Activated naive CD4-positive, alpha-beta T cell treated with anti-CD3 and anti-CD28 coated beads, Interleukin-2, amount 50 U/mL, for 72 hours (primary cell): ENCODE data around the gene TENM3. TPM values are rescaled to one million over a fixed set of nuclear protein-coding genes. Genes with fewer than 3 reads are reported as not detected.

Source experiments
- ATAC-seq, 2 donors: fragments of 150-1000 bp; cut with Tn5 transposase; 2 replicates each; pipeline ENCODE4 v1.10.0; 2021; ENCODE audit warnings: mild to moderate bottlenecking in 2 of 2, moderate library complexity in 2 of 2
- DNase-seq, 2 donors: peaks; one replicate each; pipeline ENCODE4 v3.0.0; 2021 to 2022; ENCODE audit warnings: low spot score in 2 of 2
- H3K27ac Mint-ChIP-seq, 2 donors: one replicate each; pipeline ENCODE4 v1.8.0; 2022; ENCODE audit warnings: mild to moderate bottlenecking in 2 of 2, mixed read lengths in 2 of 2
- H3K36me3 Mint-ChIP-seq, 2 donors: one replicate each; pipeline ENCODE4 v1.8.0; 2022; ENCODE audit warnings: mixed read lengths in 2 of 2
- H3K9me3 Mint-ChIP-seq, 2 donors: one replicate each; pipeline ENCODE4 v1.8.0; 2022; ENCODE audit warnings: mixed read lengths in 2 of 2
- total RNA-seq, 2 donors: library from RNA; stranded (reverse); gene quantifications; one replicate each; pipeline ENCODE4 v1.2.3, GENCODE V29; 2022

The TENM3 gene
- total RNA-seq, 2 donors from 2014 or later: not detected

DNA sequence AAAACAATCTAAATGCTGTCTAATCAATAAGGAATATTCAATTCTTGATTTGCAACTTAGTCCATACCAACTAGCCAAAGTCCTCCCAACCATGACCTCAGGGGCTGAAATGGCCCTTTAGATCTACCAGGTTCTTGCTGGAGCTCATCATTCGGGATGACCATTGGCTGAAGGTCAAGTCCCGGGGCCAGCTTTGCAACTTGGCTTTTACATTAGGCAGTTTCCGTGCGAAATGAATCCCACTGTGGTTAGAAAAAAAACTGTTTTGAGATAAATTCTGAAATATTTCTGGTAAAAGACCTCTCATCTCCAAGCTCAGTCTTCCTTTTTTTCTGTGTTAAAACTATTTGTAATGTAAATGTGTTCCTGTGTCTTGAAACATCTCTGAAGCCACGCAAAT, 178.6 kb downstream of the TENM3 start:
- DNase-seq (no peak), ATAC-seq (no peak)
- Mint-ChIP-seq H3K27ac (no peak overlapping the region), H3K36me3 (no peaks in the 10 kb centered on the region), H3K9me3 (no peaks in the 10 kb centered on the region)

DNA sequence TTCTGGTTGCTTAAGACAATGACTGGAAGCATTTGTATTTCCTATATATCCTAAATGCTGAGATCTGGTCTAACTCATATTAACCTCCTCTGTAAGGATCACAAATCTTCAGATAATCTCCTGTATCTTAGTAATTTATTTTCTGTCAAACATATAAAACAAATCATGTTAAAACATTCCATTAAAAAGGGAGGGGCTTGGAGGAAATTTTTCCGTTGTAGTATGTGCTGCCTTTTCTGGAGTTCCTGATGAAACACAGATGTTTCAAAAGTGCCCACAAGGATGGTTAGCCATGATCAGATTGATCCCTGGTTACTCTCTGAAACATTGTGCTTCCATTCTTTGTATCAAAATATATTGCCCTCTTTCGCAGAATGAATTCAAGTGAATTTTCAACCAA, 182.1 kb downstream of the TENM3 start:
- ATAC-seq: no peak
- Mint-ChIP-seq H3K27ac (no peak overlapping the region), H3K36me3 (no peaks in the 10 kb centered on the region), H3K9me3 (no peaks in the 10 kb centered on the region)
- DNase-seq: no peak

DNA sequence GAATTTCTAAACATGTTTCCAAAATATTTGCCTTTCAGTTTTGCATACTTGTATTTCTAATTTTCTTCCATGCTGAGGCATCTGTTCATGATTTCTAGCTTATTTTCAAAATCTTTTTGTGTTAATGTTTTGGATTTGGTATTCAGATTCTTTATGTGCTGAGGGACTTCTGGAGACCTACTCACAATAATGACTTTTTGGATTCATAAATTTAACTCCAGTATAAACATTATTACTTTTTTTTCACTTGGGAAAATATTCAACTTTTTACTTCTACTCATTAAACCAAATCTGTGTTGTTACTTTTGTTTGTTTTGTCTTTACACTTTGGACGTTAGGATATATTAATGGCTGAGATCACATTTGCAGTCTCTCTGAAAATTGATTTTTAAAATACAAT, 183.7 kb downstream of the TENM3 start:
- no peak overlapping the region for H3K27ac Mint-ChIP-seq

DNA sequence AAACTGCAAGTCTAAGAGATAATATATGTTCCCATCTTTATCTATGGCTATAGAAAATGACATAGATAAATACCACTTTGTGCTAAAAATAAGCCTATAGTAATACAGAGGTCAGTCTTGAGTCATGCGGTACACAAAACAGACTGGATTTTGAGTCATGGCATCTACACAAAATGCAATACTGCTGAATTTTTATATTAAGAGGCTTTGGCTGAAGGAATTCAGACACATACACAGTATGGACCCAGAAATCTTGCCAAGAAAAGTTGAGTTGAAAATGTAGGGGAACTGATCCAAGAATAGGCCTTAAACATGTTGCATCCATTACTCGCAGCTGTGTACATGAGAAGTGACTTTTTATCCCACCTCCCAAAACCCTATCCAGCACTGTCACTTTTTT, 184.4 kb downstream of the TENM3 start:
- no peaks in the 10 kb centered on the region for H3K9me3 Mint-ChIP-seq
- ATAC-seq: no peak
- H3K27ac Mint-ChIP-seq: no peak overlapping the region
- DNase-seq: no peak
- no peaks in the 10 kb centered on the region for H3K36me3 Mint-ChIP-seq

More for the DNA sequence above, 183.7 kb downstream of the TENM3 start:
- DNase-seq (no peak), ATAC-seq (no peak)
- no peaks in the 10 kb centered on the region for H3K9me3 Mint-ChIP-seq
- H3K36me3 Mint-ChIP-seq: no peaks in the 10 kb centered on the region

DNA sequence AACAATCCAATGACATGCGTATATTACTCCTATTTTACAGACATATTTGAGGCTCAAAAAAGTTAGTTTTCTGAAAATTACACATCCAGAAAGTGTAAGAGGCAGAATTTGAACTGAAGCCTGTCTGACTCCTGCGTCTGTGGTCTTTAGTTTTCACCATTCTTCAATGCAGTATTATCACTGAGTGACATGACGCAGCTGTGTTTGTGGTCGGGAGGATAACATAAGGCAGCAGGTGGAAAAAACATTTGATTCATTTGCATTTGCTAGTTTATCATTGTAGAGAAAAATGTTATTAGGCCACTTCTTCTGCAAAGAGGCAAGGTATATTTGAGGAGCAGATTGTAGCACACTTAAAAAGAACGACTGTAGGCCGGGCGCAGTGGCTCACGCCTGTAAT, 186.7 kb downstream of the TENM3 start:
- no peaks in the 10 kb centered on the region for H3K36me3 Mint-ChIP-seq
- no peaks in the 10 kb centered on the region for H3K9me3 Mint-ChIP-seq
- DNase-seq (no peak), ATAC-seq (no peak)
- no peak overlapping the region for H3K27ac Mint-ChIP-seq

DNA sequence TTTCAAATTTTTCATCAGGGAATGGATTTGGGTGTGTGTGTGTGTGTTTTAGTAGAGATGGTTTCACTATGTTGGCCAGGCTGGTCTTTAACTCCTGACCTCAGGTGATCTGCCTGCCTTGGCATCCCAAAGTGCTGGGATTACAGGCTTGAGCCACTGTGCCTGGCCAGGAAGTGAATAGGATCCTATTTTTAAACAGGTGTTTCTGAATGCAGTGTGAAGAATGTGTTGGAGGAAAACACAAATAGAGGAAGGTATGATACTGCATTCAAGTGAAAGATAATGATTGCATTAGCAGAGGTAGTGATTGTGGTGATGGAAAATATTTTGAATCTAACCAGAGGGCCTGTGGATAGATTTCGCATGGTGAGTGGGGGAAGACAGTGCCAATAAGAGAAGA, 189.6 kb downstream of the TENM3 start:
- Mint-ChIP-seq H3K36me3 (no peaks in the 10 kb centered on the region), H3K9me3 (no peaks in the 10 kb centered on the region), H3K27ac (no peak overlapping the region)
- no peak for ATAC-seq
- DNase-seq: no peak

DNA sequence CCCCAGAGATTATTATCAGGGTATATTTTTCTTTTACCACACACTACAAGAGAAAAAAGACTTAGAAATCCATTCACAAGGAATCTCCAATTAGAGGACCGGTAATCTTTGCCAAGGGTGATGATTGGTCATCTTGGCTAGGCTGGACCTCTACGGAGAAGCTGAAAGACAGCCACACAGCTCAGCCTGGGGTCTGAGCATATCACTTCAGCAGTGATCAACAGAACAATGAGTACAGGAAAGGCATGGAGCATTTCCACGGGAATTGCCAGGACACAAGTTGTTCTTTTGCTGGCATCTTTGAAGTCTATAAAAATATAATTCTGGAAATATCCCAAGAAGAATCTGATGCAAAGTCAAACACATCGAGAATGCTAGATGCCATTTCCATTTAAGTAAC, 191.5 kb downstream of the TENM3 start:
- no peak overlapping the region for H3K27ac Mint-ChIP-seq
- H3K36me3 Mint-ChIP-seq: no peaks in the 10 kb centered on the region
- DNase-seq: no peak
- H3K9me3 Mint-ChIP-seq: no peaks in the 10 kb centered on the region
- no peak for ATAC-seq

DNA sequence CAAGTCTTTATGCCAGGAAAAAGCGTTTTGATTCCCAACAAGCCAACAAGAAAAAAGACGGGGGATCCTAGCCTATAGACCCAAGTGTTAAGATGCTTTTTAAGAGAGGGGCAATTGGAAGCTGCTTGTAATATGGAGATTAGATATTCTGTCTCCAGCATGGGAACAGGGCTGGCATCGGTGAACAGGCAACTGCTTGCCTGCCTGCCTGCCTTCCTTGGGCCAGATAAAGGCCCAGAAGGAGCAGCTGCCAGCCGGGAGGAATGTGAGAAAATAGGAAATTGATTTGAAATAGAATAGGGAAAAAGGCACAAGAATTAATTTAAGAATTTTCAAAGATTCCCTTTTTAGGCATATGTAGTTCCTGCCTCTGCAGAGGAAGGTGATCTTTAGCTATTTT, 192.2 kb downstream of the TENM3 start:
- Mint-ChIP-seq H3K27ac (no peak overlapping the region), H3K9me3 (peaks cover 0 to 2% of the 10 kb centered on the region in 2 donors), H3K36me3 (no peaks in the 10 kb centered on the region)
- ATAC-seq (no peak), DNase-seq (no peak)

DNA sequence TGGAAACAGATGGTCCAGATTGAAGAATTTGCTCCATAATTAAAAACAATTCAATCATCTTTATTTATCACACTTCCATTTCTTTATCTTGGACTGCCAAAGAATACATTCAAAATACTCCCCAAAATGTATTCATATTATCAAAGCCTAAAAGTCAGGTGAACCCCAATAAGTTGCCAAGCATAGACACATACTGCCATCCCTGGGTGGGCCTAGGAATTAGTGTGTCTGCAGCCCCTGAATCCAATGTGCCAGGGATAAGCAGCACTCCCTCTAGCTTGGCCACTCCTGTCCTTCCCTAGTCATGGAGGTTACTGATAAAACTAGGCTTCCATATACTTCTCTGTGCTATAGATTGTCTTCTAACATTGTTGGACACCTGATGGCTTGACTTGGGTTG, 199.9 kb downstream of the TENM3 start:
- H3K9me3 Mint-ChIP-seq: peaks cover 0 to 5% of the 10 kb centered on the region in 2 donors
- H3K36me3 Mint-ChIP-seq: peaks cover 7 to 12% of the 10 kb centered on the region in 2 donors
- DNase-seq: no peak
- no peak overlapping the region for H3K27ac Mint-ChIP-seq
- ATAC-seq: no peak

DNA sequence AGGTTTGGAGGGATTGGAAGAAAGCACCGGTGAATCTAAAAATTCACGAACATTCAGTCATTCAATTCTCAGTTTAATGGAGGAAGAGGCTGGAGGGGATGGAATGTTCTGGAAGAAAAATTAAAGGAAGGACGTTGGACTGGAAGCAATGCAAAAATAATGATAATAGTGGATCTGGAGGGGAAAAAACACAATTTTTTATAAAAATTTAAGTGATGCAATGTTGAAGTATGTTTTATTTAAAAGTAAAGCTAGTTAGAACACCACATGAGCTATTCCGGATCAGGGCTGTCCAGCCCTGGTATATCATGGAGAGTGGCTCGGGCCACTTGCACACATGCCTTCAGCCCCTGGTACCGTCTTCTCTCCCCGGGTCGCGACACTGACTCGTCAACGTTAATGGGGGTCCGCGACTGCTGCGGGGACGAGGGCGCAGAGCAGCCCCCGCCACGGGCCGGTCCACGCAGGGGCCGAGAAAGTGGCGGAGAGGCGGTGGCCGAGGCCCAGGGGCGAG, 204.6 kb downstream of the TENM3 start:
- Mint-ChIP-seq H3K27ac (no peak overlapping the region), H3K36me3 (peaks cover 7 to 12% of the 10 kb centered on the region in 2 donors), H3K9me3 (no peaks in the 10 kb centered on the region)
- ATAC-seq: no peak
- no peak for DNase-seq

DNA sequence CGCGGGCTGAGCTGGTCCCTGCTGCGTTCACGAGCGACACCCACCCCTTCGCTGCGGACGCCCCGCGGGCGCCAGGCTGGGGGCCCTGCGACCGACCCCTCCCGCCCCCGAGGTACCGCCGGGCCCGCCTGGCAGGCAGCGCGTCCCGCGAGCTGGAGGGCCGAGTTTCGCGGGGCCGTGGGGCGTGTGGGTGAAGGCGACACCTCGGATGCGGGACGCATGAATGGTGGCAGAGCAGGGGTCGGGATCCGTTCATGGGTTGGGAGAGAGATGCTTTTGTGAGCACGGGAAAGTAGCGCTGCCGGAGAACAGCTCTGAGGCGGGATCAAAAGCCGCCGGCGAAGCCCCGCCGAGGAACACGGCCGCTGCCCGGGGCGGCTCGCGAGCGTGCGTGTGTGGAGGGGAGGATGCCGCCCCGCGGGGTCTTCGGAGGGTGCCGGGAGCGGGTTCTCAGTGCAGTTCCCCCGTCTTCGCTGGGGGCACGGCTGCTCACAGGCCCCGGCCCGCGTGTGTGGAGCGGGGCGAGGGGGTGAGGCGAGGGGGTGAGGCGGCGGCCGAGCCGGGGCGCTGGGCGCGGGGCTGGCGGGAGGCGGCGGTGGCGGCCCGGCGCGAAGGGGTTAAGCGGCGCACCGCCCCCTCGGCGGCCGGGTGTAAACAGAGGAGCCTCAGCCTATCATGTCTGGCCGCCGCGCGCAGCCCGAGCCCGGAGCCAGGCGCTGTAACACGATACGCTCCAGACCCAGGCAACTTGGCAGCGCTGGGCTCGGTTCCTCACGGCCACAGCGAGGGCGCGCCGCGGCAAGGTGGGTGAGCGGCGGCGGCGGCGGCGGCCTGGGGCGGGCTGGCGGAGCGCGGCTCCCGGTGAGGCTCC, 205.3 kb downstream of the TENM3 start:
- Mint-ChIP-seq H3K36me3 (peaks cover 7 to 12% of the 10 kb centered on the region in 2 donors), H3K9me3 (no peaks in the 10 kb centered on the region), H3K27ac (no peak overlapping the region)
- ATAC-seq (peak; percentile 31 to 95), DNase-seq (peak in 1 of 2 donors; percentile 45)

DNA sequence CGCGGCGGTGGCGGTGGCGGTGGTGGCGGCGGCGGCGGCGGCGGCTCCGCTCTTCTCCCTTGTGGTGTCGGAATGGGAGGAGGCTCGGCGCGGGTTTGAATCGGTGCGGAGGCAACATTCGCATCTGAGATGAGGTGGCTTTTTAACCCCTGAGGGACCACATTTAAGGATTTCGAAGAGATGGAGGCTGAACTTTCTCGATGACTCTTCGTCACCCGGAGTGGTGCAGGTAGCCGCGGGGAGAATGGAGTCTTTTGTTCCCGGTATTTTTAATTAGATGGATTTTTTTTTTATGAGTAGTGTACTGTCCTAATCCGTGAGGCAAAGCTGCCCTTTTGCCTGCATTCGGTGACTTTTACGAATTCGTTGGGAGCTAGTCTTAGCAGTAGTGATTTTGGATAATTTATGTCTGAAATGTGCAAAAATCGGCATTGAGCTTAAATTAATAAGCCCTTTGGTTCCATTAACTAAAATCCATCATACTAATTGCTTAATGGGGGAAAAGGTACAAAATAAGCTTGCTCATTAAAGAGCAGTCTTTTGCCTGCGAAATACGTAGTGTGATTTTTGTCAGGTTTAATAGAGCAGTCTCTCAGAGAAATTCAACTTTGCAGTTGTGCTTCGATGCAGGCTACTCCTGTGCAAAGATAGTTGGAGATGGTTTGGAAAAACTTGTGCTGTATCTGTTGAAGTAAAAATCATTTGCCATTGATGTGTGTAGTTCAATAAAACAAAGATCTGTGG, 206.2 kb downstream of the TENM3 start:
- DNase-seq: no peak
- Mint-ChIP-seq H3K27ac (no peak overlapping the region), H3K36me3 (peaks cover 7 to 12% of the 10 kb centered on the region in 2 donors), H3K9me3 (no peaks in the 10 kb centered on the region)
- peak; percentile 16 to 18 for ATAC-seq

DNA sequence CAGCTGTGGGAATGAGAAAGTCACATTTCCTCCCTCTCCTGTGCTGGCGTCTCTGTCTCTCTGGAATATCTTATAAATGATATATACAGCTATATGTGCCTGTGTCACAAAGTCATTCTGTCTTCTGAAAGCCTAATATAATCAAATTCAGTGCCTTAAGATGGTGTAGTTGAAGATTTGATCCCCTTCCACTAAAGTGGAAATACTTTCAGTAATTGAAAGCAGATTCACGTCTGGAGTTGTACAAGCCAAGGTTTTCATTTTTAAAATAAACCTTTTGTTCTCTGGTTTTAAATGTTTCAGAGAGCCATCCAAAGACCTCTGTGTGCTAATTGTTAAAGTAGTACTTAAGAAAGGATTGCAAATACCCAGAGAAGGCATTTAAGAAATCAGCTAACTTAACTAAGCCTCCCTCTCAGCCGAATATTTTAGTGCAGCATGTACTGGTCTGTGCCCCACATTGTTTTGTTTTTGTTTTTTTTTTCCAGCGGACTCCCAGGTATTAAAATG, 206.8 kb downstream of the TENM3 start:
- ATAC-seq: no peak
- no peaks in the 10 kb centered on the region for H3K9me3 Mint-ChIP-seq
- no peak for DNase-seq
- no peak overlapping the region for H3K27ac Mint-ChIP-seq
- H3K36me3 Mint-ChIP-seq: peaks cover 7 to 12% of the 10 kb centered on the region in 2 donors

DNA sequence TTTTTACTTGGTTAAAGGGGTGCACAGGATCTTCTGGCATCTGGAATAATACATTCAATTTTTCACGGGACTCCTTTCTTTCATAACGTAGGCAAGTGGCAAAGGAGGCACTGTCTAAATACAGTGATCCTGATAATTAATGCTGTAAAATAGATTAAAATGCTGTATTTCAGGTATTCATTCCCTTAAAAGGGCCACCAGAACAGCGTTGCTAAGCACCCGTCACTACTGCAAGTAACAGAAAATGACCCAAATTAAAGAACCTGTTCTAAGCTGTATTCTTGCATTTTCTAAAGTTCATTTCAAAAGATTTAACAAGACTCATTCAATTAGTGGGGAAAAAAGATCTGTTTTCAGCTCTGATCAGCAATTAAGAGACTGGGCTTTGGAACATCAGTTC, 208.2 kb downstream of the TENM3 start:
- Mint-ChIP-seq H3K27ac (no peak overlapping the region), H3K9me3 (no peaks in the 10 kb centered on the region), H3K36me3 (peaks cover 7 to 12% of the 10 kb centered on the region in 2 donors)
- ATAC-seq: no peak
- no peak for DNase-seq

DNA sequence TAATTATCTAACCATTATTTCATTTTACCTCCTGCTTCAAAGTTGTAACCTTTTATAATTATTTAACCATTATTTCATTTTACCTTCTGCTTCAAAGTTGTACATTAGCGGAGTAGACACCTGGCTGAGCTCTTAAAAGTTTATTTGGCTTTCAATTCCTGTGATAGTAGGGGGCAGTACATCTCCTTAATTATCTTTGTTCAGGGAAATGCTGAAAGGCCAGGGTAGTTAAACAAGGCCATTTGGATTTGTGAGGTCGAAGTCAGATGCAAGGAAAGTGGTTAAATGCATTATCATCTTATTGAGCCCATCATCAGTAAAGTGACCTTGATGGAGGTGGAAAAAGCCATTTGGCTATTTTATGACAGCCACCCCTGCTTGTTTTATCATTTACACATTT, 210.6 kb downstream of the TENM3 start:
- ATAC-seq (no peak), DNase-seq (no peak)
- no peaks in the 10 kb centered on the region for H3K9me3 Mint-ChIP-seq
- no peaks in the 10 kb centered on the region for H3K36me3 Mint-ChIP-seq
- no peak overlapping the region for H3K27ac Mint-ChIP-seq

DNA sequence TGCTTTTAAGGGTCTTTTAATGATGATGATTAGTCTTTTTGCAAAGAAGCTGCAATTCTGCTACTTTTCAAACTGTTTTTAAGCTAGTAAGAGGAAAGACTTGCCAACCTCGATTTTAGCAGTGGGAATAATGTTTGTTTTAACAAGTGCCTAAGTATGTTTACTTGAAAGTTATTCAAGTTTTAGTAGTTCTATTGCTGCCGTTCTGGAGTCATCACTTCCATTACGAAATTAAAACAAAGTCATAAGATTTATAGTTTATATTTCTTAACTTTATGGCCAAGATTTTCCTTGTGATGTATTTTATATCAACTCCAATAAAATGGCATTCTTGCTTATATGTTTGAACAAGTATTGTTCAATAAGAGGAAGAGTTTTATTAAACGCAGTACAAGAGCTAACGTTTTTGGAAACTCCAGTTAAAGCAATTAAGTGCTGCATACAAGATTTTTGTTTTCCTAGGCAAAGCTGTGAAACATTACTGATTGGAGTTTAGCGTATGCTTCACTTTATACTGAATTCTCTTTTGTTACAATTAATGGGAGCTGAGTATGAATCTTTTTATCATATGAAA, 211.3 kb downstream of the TENM3 start:
- Mint-ChIP-seq H3K9me3 (no peaks in the 10 kb centered on the region), H3K36me3 (no peaks in the 10 kb centered on the region), H3K27ac (no peak overlapping the region)
- DNase-seq (no peak), ATAC-seq (no peak)

DNA sequence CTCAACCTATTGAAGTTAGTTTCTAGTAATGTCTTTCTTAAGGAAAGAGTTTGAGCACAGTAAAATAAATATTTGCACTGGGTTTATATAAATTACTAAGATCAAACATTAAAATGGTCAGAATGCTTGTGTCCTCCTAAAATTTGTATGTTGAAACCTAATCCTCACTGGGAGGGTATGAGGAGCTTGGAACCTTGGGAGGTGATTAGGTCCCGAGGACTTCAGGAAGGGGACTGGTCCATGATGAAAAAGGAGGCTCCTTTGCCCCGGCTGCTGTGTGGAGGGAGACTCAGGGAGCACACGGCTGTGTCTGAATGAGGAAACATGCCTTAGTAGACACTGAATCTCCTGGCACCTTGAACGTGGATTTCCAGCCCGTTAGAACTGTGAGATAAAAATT, 221.9 kb downstream of the TENM3 start:
- Mint-ChIP-seq H3K9me3 (no peaks in the 10 kb centered on the region), H3K27ac (no peak overlapping the region), H3K36me3 (no peaks in the 10 kb centered on the region)
- DNase-seq (no peak), ATAC-seq (no peak)
